GM18505 (cell line): ENCODE data around the gene GANC.

ENCODE experiments used
- ATAC-seq: cut with Tn5 transposase; IDR thresholded peaks from one replicate; pipeline ENCODE4 v1.9.1; 2021; ENCODE audit not compliant: unreplicated experiment
- POLR2A ChIP-seq: IDR thresholded peaks from 4 replicates; pipeline ENCODE4 v1.6.1; 2011; ENCODE audit warnings: borderline replicate concordance; ENCODE audit not compliant: insufficient read depth, insufficient read length; ENCODE audit errors: extremely low read depth

Gene GANC

DNA sequence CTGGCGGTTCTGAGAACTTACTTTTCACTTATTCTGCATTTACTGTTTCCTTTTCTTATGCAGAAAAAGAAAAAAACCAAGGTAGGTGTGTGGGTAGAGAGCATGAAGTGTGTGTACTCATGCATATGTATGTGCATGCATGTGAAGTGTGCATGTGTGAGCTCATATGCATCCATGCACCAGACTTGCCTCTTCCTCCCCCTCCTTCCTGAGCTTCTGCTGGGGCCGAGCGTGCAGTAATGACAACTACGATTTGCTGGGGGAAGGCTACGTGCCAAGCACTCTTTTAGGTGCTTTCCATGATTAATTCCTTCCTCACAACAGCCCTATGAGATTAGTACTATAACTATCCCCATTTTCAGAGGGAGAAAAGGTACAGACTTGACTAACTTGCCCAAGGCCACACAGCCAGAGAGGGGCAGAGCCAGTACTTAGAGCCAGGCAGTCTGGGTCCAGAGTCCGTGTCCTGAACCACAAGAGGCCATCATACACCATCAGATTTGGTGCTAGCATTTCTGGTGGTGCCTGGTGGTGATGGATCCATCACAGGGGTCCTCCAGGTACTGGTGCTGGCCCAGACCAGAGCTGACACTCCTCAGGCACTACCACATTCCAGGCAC is 133.0 kb downstream of the GANC start:
- no peak for TF ChIP-seq POLR2A
- ATAC-seq = no peak
